GM19238 (cell line): Measurements from ENCODE around the gene LRP10.
A peak's percentile ranks its signal among the peaks of the same experiment; 100 is the strongest.
"Not testable (repeated sequence)": the region's sequence is repeated elsewhere in the genome, so short reads cannot be mapped to it uniquely, and the experiment has no call there.

Experiments used
- DNase-seq: peaks from one replicate; pipeline ENCODE4 v3.0.0; 2011; ENCODE audit warnings: low spot score; ENCODE audit not compliant: insufficient read length

The LRP10 gene

GRCh38 chr14:22887260-22887989, 15.9 kb downstream of the LRP10 start:
- peak; percentile 54 for DNase-seq

GRCh38 chr14:22887990-22888378, 16.4 kb downstream of the LRP10 start:
- DNase-seq: peak; percentile 55

GRCh38 chr14:22888662-22889061, 17.1 kb downstream of the LRP10 start:
- no peak for DNase-seq

- DNase-seq: no peak
Observed at GRCh38 chr14:22890416-22890815, 18.9 kb downstream of the LRP10 start.

- DNase-seq: no peak
Observed at GRCh38 chr14:22892488-22892887, 20.9 kb downstream of the LRP10 start.

GRCh38 chr14:22893706-22894105, 22.2 kb downstream of the LRP10 start:
- DNase-seq: no peak

GRCh38 chr14:22895402-22895801, 23.9 kb downstream of the LRP10 start:
- no peak for DNase-seq

- DNase-seq: no peak
Observed at GRCh38 chr14:22896356-22896755, 24.8 kb downstream of the LRP10 start.

- no peak for DNase-seq
Observed at GRCh38 chr14:22896760-22897159, 25.2 kb downstream of the LRP10 start.

GRCh38 chr14:22897357-22897756, 25.8 kb downstream of the LRP10 start:
- DNase-seq: no peak

- no peak for DNase-seq
Observed at GRCh38 chr14:22898302-22899090, 27.0 kb downstream of the LRP10 start.

- DNase-seq: peak; percentile 36
Observed at GRCh38 chr14:22900081-22900799, 28.7 kb downstream of the LRP10 start.

- DNase-seq: no peak
Observed at GRCh38 chr14:22901799-22902198, 30.3 kb downstream of the LRP10 start.

GRCh38 chr14:22903742-22904087, 32.2 kb downstream of the LRP10 start:
- no peak for DNase-seq

GRCh38 chr14:22905627-22906026, 34.1 kb downstream of the LRP10 start:
- DNase-seq: no peak

- DNase-seq: no peak
Observed at GRCh38 chr14:22906073-22906472, 34.5 kb downstream of the LRP10 start.

GRCh38 chr14:22907429-22907828, 35.9 kb downstream of the LRP10 start:
- DNase-seq: no peak

GRCh38 chr14:22908601-22909000, 37.1 kb downstream of the LRP10 start:
- no peak for DNase-seq

GRCh38 chr14:22910916-22911315, 39.4 kb downstream of the LRP10 start:
- no peak for DNase-seq

GRCh38 chr14:22914836-22915235, 43.3 kb downstream of the LRP10 start:
- not testable (repeated sequence) for DNase-seq

- DNase-seq: no peak
Observed at GRCh38 chr14:22915886-22916521, 44.5 kb downstream of the LRP10 start.
